ENCODE data around the gene TRERF1.

DNA sequence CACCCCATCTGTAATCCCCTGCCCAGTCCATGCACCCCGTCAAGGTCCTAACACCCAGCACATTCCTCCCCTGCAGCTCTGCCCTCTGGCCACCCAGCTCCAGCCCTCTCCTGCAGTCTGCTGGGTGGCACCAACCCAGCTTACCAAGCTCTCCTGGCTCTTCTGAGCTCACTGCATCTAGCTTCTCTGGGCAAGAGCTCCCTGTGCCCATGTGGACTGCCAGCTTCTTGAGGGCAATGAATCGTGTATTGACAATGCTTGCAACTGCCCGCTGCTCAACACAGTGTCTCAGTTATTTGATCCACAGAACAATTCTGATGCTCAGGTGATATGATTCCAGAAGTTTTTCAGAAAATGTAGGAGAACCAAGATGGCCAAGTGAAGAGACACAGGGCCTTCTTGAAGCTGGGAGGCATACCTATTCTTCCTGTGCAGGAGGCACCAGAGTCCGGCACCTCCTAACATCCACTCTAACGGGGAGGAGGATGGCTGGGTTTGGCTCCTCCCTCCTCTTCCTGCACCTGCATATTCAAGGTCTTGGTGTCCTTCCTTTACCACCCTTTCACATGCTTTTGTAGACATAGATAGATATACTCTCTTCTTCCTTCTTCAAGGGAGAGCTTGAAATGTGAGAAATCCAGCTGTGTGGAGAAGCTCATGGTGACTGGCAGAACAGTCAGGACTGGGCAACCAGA is 85.6 kb downstream of the TRERF1 start:
- TF ChIP-seq, protein P1, sequence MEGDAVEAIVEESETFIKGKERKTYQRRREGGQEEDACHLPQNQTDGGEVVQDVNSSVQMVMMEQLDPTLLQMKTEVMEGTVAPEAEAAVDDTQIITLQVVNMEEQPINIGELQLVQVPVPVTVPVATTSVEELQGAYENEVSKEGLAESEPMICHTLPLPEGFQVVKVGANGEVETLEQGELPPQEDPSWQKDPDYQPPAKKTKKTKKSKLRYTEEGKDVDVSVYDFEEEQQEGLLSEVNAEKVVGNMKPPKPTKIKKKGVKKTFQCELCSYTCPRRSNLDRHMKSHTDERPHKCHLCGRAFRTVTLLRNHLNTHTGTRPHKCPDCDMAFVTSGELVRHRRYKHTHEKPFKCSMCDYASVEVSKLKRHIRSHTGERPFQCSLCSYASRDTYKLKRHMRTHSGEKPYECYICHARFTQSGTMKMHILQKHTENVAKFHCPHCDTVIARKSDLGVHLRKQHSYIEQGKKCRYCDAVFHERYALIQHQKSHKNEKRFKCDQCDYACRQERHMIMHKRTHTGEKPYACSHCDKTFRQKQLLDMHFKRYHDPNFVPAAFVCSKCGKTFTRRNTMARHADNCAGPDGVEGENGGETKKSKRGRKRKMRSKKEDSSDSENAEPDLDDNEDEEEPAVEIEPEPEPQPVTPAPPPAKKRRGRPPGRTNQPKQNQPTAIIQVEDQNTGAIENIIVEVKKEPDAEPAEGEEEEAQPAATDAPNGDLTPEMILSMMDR (IDR thresholded peaks at IDR 0.05): no peak
- TF ChIP-seq POLR2AphosphoS5 (IDR thresholded peaks at IDR 0.05): no peak
- no peak for TF ChIP-seq POLR2A (IDR thresholded peaks at IDR 0.05)

Data from prostate gland (tissue), 2 donors.